Measurements from ENCODE around the gene PIK3C3.
A peak's percentile ranks its signal among the peaks of the same experiment; 100 is the strongest.
"Not testable (repeated sequence)": the region's sequence is repeated elsewhere in the genome, so short reads cannot be mapped to it uniquely, and the experiment has no call there.

PIK3C3 gene

GRCh38 chr18:41977233-41977632 lies 22.2 kb downstream of the PIK3C3 start:
- TF ChIP-seq GATA1 (IDR thresholded peaks at IDR 0.05; ENCODE audit: low read depth, low read length) (no peak), POLR2A (IDR thresholded peaks at IDR 0.05; ENCODE audit: low read length) (no peak)
- no peak for DNase-seq

- no peak for DNase-seq
- TF ChIP-seq GATA1 (IDR thresholded peaks at IDR 0.05; ENCODE audit: low read depth, low read length): no peak
- no peak for TF ChIP-seq POLR2A (IDR thresholded peaks at IDR 0.05; ENCODE audit: low read length)
Measured at GRCh38 chr18:41982942-41983660, 28.1 kb downstream of the PIK3C3 start.

- no peak for DNase-seq
- TF ChIP-seq POLR2A (IDR thresholded peaks at IDR 0.05; ENCODE audit: low read length) (no peak), GATA1 (IDR thresholded peaks at IDR 0.05; ENCODE audit: low read depth, low read length) (no peak)
Measured at GRCh38 chr18:41985914-41986313, 30.9 kb downstream of the PIK3C3 start.

- TF ChIP-seq GATA1 (IDR thresholded peaks at IDR 0.05; ENCODE audit: low read depth, low read length) (no peak), POLR2A (IDR thresholded peaks at IDR 0.05; ENCODE audit: low read length) (no peak)
Measured at GRCh38 chr18:41989508-41989907, 34.5 kb downstream of the PIK3C3 start.

GRCh38 chr18:41992066-41992465 lies 37.0 kb downstream of the PIK3C3 start:
- no peak for TF ChIP-seq POLR2A (IDR thresholded peaks at IDR 0.05; ENCODE audit: low read length)
- no peak for TF ChIP-seq GATA1 (IDR thresholded peaks at IDR 0.05; ENCODE audit: low read depth, low read length)
- DNase-seq: peak; percentile 12 to 48

More at GRCh38 chr18:41989508-41989907, 34.5 kb downstream of the PIK3C3 start:
- no peak for DNase-seq

GRCh38 chr18:41992703-41993102 lies 37.7 kb downstream of the PIK3C3 start:
- TF ChIP-seq GATA1 (IDR thresholded peaks at IDR 0.05; ENCODE audit: low read depth, low read length) (no peak), POLR2A (IDR thresholded peaks at IDR 0.05; ENCODE audit: low read length) (no peak)
- no peak for DNase-seq

GRCh38 chr18:41993151-41993550 lies 38.1 kb downstream of the PIK3C3 start:
- no peak for DNase-seq
- no peak for TF ChIP-seq GATA1 (IDR thresholded peaks at IDR 0.05; ENCODE audit: low read depth, low read length)
- no peak for TF ChIP-seq POLR2A (IDR thresholded peaks at IDR 0.05; ENCODE audit: low read length)

- peak; percentile 59 to 80 for DNase-seq
- TF ChIP-seq GATA1 (IDR thresholded peaks at IDR 0.05; ENCODE audit: low read depth, low read length): no peak
- no peak for TF ChIP-seq POLR2A (IDR thresholded peaks at IDR 0.05; ENCODE audit: low read length)
Measured at GRCh38 chr18:41996020-41996419, 41.0 kb downstream of the PIK3C3 start.

GRCh38 chr18:41999751-42000150 lies 44.7 kb downstream of the PIK3C3 start:
- DNase-seq: no peak
- TF ChIP-seq GATA1 (IDR thresholded peaks at IDR 0.05; ENCODE audit: low read depth, low read length): no peak
- no peak for TF ChIP-seq POLR2A (IDR thresholded peaks at IDR 0.05; ENCODE audit: low read length)

GRCh38 chr18:42001801-42002200 lies 46.8 kb downstream of the PIK3C3 start:
- DNase-seq: no peak
- TF ChIP-seq GATA1 (IDR thresholded peaks at IDR 0.05; ENCODE audit: low read depth, low read length): no peak
- no peak for TF ChIP-seq POLR2A (IDR thresholded peaks at IDR 0.05; ENCODE audit: low read length)

GRCh38 chr18:42004653-42005052 lies 49.6 kb downstream of the PIK3C3 start:
- DNase-seq: no peak
- TF ChIP-seq GATA1 (IDR thresholded peaks at IDR 0.05; ENCODE audit: low read depth, low read length) (no peak), POLR2A (IDR thresholded peaks at IDR 0.05; ENCODE audit: low read length) (no peak)

GRCh38 chr18:42005782-42006181 lies 50.7 kb downstream of the PIK3C3 start:
- TF ChIP-seq GATA1 (IDR thresholded peaks at IDR 0.05; ENCODE audit: low read depth, low read length): no peak
- TF ChIP-seq POLR2A (IDR thresholded peaks at IDR 0.05; ENCODE audit: low read length): no peak
- no peak for DNase-seq

GRCh38 chr18:42009457-42009856 lies 54.4 kb downstream of the PIK3C3 start:
- not testable (repeated sequence) for DNase-seq

GRCh38 chr18:42011053-42011452 lies 56.0 kb downstream of the PIK3C3 start:
- TF ChIP-seq GATA1 (IDR thresholded peaks at IDR 0.05; ENCODE audit: low read depth, low read length) (no peak), POLR2A (IDR thresholded peaks at IDR 0.05; ENCODE audit: low read length) (no peak)
- DNase-seq: no peak

- DNase-seq: no peak
- TF ChIP-seq POLR2A (IDR thresholded peaks at IDR 0.05; ENCODE audit: low read length) (no peak), GATA1 (IDR thresholded peaks at IDR 0.05; ENCODE audit: low read depth, low read length) (no peak)
Measured at GRCh38 chr18:42018831-42019230, 63.8 kb downstream of the PIK3C3 start.

Measured in erythroblast (primary cell).